HepG2 (cell line): ENCODE results near the gene GNAI2.

Experiments used
- CCDC6 ChIP-seq: sonication (generic); formaldehyde crosslinking; IDR thresholded peaks from 2 replicates; pipeline ENCODE4 v1.8.1; 2022; ENCODE audit warnings: mild to moderate bottlenecking, missing genetic modification reagents, moderate library complexity
- CTCF ChIP-seq: sonication (generic); formaldehyde crosslinking; IDR thresholded peaks from 2 replicates; pipeline ENCODE4 v1.5.0; 2020; ENCODE audit warnings: mild to moderate bottlenecking, missing genetic modification reagents, moderate library complexity
- LBX2 ChIP-seq: sonication (generic); formaldehyde crosslinking; IDR thresholded peaks from 2 replicates; pipeline ENCODE4 v1.5.0; 2020; ENCODE audit warnings: missing genetic modification reagents, mild to moderate bottlenecking, borderline replicate concordance
- NCOR1 ChIP-seq: fragments of 200-600 bp; sonication (generic); IDR thresholded peaks from 2 replicates; pipeline ENCODE4 v1.7.0; 2017; ENCODE audit warnings: antibody characterized with exemption, low read length, borderline replicate concordance
- NRL ChIP-seq: sonication (generic); formaldehyde crosslinking; IDR thresholded peaks from 2 replicates; pipeline ENCODE4 v1.5.0; 2020; ENCODE audit warnings: missing genetic modification reagents, mild to moderate bottlenecking, moderate library complexity, borderline replicate concordance
- RNF219 ChIP-seq: sonication (generic); formaldehyde crosslinking; IDR thresholded peaks from 2 replicates; pipeline ENCODE4 v1.5.0; 2020; ENCODE audit warnings: mild to moderate bottlenecking, missing genetic modification reagents
- SIN3A ChIP-seq: IDR thresholded peaks from 2 replicates; pipeline ENCODE4 v1.6.1; 2011; ENCODE audit warnings: low read depth, mild to moderate bottlenecking, control low read depth, low read length, borderline replicate concordance
- ZBTB43 ChIP-seq: sonication (generic); formaldehyde crosslinking; conservative IDR thresholded peaks from 2 replicates; pipeline ENCODE4 v1.4.0; 2020; ENCODE audit warnings: missing genetic modification reagents
- ZNF24 ChIP-seq: fragments of 450-650 bp; IDR thresholded peaks from 2 replicates; pipeline ENCODE4 v1.6.1; 2017; ENCODE audit warnings: antibody characterized with exemption, mild to moderate bottlenecking
- ZNF747 ChIP-seq: sonication (generic); formaldehyde crosslinking; IDR thresholded peaks from 2 replicates; pipeline ENCODE4 v1.8.1; 2023; ENCODE audit warnings: missing genetic modification reagents, mild to moderate bottlenecking, borderline replicate concordance

- no peak for TF ChIP-seq ZNF24
- no peak for TF ChIP-seq CCDC6
- TF ChIP-seq LBX2 (CRISPR knock-in tag): no peak
- TF ChIP-seq ZNF747 (CRISPR knock-in tag): no peak
- TF ChIP-seq NRL (CRISPR knock-in tag): no peak
- TF ChIP-seq SIN3A: no peak
- no peak for TF ChIP-seq RNF219 (CRISPR knock-in tag)
- no peak for TF ChIP-seq ZBTB43
- no peak for TF ChIP-seq CTCF (CRISPR knock-in tag)
- TF ChIP-seq NCOR1: no peak
Measured at GRCh38 chr3:50242851-50243542, 7.0 kb downstream of the GNAI2 start.
